Neural cell (in vitro differentiated cells): ENCODE results near the gene RS1. TPM values are rescaled to one million over a fixed set of nuclear protein-coding genes. Genes with fewer than 3 reads are reported as not detected.

Experiments used
- H2AFZ ChIP-seq: fragments of 200-600, 300-800 bp; sonication (generic), shearing (Covaris generic); 2 replicates; pipeline ENCODE4 v1.6.0; 2014; ENCODE audit warnings: low read depth, mild to moderate bottlenecking, antibody characterized with exemption, low read length, moderate library complexity
- H3F3A ChIP-seq: fragments of 200-600 bp; shearing (Covaris generic); 2 replicates; pipeline ENCODE4 v1.6.1; 2016; ENCODE audit warnings: mild to moderate bottlenecking, moderate library complexity, mixed read lengths, antibody characterized with exemption, low read length; ENCODE audit not compliant: insufficient read depth, poor library complexity, severe bottlenecking
- H3K27ac ChIP-seq: fragments of 200-600, 300-800 bp; sonication (generic), shearing (Covaris generic); 2 replicates; pipeline ENCODE4 v1.5.1; 2014; ENCODE audit warnings: mild to moderate bottlenecking, low read length, moderate library complexity
- H3K27me3 ChIP-seq: fragments of 300-800, 200-600 bp; sonication (generic), shearing (Covaris generic); 2 replicates; pipeline ENCODE4 v1.6.0; 2014; ENCODE audit warnings: mild to moderate bottlenecking, low read depth, low read length, moderate library complexity; ENCODE audit not compliant: insufficient read depth
- H3K36me3 ChIP-seq: fragments of 300-800, 200-600 bp; sonication (generic), shearing (Covaris generic); 2 replicates; pipeline ENCODE4 v1.5.1; 2014; ENCODE audit warnings: mild to moderate bottlenecking, antibody characterized with exemption, low read length, moderate library complexity; ENCODE audit not compliant: insufficient read depth
- H3K4me2 ChIP-seq: fragments of 300-800, 200-600 bp; sonication (generic), shearing (Covaris generic); 2 replicates; pipeline ENCODE4 v1.6.0; 2014; ENCODE audit warnings: mild to moderate bottlenecking, low read length
- H3K4me3 ChIP-seq: fragments of 300-800, 200-600 bp; sonication (generic), shearing (Covaris generic); 2 replicates; pipeline ENCODE4 v1.5.1; 2014; ENCODE audit warnings: mild to moderate bottlenecking, low read length, moderate library complexity
- H3K79me2 ChIP-seq: fragments of 200-600 bp; shearing (Covaris generic); replicated peaks from 2 replicates; pipeline ENCODE4 v1.6.0; 2014; ENCODE audit warnings: mild to moderate bottlenecking, low read length, moderate library complexity; ENCODE audit not compliant: insufficient read depth
- H3K9ac ChIP-seq: fragments of 300-800, 200-600 bp; sonication (generic), shearing (Covaris generic); 2 replicates; pipeline ENCODE4 v1.6.1; 2016; ENCODE audit warnings: mild to moderate bottlenecking, low read length, mixed read lengths
- H3K9me2 ChIP-seq: fragments of 200-600 bp; shearing (Covaris generic); 2 replicates; pipeline ENCODE4 v1.6.1; 2016; ENCODE audit warnings: mild to moderate bottlenecking, low read length, mixed read lengths; ENCODE audit not compliant: insufficient read depth
- H3K9me3 ChIP-seq: fragments of 200-600, 300-800 bp; sonication (generic), shearing (Covaris generic); 2 replicates; pipeline ENCODE4 v1.6.1; 2016; ENCODE audit warnings: mild to moderate bottlenecking, mixed run types, low read length, moderate library complexity, mixed read lengths
- H4K20me1 ChIP-seq: fragments of 200-600 bp; shearing (Covaris generic); 2 replicates; pipeline ENCODE4 v1.6.1; 2016; ENCODE audit warnings: mild to moderate bottlenecking, mixed run types; ENCODE audit not compliant: insufficient read depth
- CTCF ChIP-seq: fragments of 450-650 bp; IDR thresholded peaks from 2 replicates; pipeline ENCODE4 v1.5.1; 2014; ENCODE audit warnings: antibody characterized with exemption, mild to moderate bottlenecking, moderate library complexity; ENCODE audit not compliant: poor library complexity, severe bottlenecking
- EP300 ChIP-seq: fragments of 450-650 bp; conservative IDR thresholded peaks from 2 replicates; pipeline ENCODE4 v1.6.1; 2014; ENCODE audit warnings: antibody characterized with exemption, mild to moderate bottlenecking, moderate library complexity; ENCODE audit not compliant: poor library complexity, severe bottlenecking
- EZH2 ChIP-seq: fragments of 200-600, 300-800 bp; shearing (Covaris generic), sonication (generic); IDR thresholded peaks from 2 replicates; pipeline ENCODE4 v1.6.1; 2014; ENCODE audit warnings: antibody characterized with exemption, low read length, borderline replicate concordance, mild to moderate bottlenecking; ENCODE audit not compliant: insufficient read depth, poor library complexity, severe bottlenecking
- MXI1 ChIP-seq: fragments of 450-650 bp; conservative IDR thresholded peaks from 2 replicates; pipeline ENCODE4 v1.6.1; 2014; ENCODE audit warnings: antibody characterized with exemption, mild to moderate bottlenecking; ENCODE audit not compliant: poor library complexity, severe bottlenecking
- POLR2AphosphoS5 ChIP-seq: IDR thresholded peaks from 2 replicates; pipeline ENCODE4 v1.6.1; 2012
- RAD21 ChIP-seq: fragments of 450-650 bp; conservative IDR thresholded peaks from 2 replicates; pipeline ENCODE4 v1.6.1; 2014; ENCODE audit warnings: antibody characterized with exemption, mild to moderate bottlenecking, moderate library complexity
- SMC3 ChIP-seq: fragments of 450-650 bp; conservative IDR thresholded peaks from 2 replicates; pipeline ENCODE4 v1.6.1; 2014; ENCODE audit warnings: antibody characterized with exemption, mild to moderate bottlenecking, moderate library complexity; ENCODE audit not compliant: poor library complexity
- TAF1 ChIP-seq: IDR thresholded peaks from 2 replicates; pipeline ENCODE4 v1.6.1; 2012; ENCODE audit warnings: low read depth
- polyA minus RNA-seq: library from RNA; depleted of rRNA, polyadenylated mRNA; stranded (reverse); fragments of >200 nt; gene quantifications from 2 replicates; pipeline ENCODE4 v1.2.3, GENCODE V29; 2014
- polyA plus RNA-seq: library from polyadenylated mRNA; depleted of rRNA; stranded (reverse); fragments of >200 nt; gene quantifications from 2 replicates; pipeline ENCODE4 v1.2.3, GENCODE V29; 2014
- TF ChIP-seq, protein P1 (sequence below): IDR thresholded peaks from 2 replicates; pipeline ENCODE4 v1.6.1; 2012; ENCODE audit warnings: borderline replicate concordance

RS1 gene
- polyA plus RNA-seq (not detected in 2 replicates), polyA minus RNA-seq (not detected in 2 replicates)

DNA sequence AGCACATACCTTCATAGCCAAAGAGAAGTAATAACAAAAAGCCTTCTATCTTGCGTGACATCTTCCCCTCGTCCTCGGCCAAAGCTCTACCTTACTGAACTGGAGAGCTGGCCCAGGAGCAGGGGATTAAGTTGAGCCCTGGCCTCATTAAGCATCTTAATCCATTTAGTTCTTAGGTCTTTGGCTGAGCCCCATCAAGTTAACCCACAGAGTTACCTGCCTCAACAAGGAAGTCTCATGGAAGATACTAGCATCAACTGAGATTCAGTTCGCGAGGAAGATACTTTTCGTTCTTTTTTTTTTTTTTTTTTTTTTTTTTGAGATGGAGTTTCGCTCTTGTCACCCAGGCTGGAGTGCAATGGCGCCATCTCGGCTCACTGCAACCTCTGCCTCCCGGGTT, at the start of gene RS1:
RS1 (minus strand) TSS at position 101 of the 400 bp plus-strand sequence; CDS start at position 61, 40 bp downstream.
- TF ChIP-seq SMC3 (no peak), MXI1 (no peak), POLR2AphosphoS5 (no peak), CTCF (no peak), EP300 (no peak), RAD21 (no peak), TAF1 (no peak), EZH2 (no peak)
- TF ChIP-seq, protein P1, sequence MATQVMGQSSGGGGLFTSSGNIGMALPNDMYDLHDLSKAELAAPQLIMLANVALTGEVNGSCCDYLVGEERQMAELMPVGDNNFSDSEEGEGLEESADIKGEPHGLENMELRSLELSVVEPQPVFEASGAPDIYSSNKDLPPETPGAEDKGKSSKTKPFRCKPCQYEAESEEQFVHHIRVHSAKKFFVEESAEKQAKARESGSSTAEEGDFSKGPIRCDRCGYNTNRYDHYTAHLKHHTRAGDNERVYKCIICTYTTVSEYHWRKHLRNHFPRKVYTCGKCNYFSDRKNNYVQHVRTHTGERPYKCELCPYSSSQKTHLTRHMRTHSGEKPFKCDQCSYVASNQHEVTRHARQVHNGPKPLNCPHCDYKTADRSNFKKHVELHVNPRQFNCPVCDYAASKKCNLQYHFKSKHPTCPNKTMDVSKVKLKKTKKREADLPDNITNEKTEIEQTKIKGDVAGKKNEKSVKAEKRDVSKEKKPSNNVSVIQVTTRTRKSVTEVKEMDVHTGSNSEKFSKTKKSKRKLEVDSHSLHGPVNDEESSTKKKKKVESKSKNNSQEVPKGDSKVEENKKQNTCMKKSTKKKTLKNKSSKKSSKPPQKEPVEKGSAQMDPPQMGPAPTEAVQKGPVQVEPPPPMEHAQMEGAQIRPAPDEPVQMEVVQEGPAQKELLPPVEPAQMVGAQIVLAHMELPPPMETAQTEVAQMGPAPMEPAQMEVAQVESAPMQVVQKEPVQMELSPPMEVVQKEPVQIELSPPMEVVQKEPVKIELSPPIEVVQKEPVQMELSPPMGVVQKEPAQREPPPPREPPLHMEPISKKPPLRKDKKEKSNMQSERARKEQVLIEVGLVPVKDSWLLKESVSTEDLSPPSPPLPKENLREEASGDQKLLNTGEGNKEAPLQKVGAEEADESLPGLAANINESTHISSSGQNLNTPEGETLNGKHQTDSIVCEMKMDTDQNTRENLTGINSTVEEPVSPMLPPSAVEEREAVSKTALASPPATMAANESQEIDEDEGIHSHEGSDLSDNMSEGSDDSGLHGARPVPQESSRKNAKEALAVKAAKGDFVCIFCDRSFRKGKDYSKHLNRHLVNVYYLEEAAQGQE: no peak
- Histone ChIP-seq H3K9ac (no peak within 1 kb of the TSS), H3K4me3 (no peak within 1 kb of the TSS), H3K79me2 (no peaks in the 10 kb centered on the region), H3K27ac (no peak within 1 kb of the TSS), H3K9me3 (no peaks in the 10 kb centered on the region), H3F3A (no peaks in the 10 kb centered on the region), H3K4me2 (no peak within 1 kb of the TSS), H4K20me1 (no peaks in the 10 kb centered on the region), H3K9me2 (no peaks in the 10 kb centered on the region), H3K36me3 (no peaks in the 10 kb centered on the region), H3K27me3 (no peaks in the 10 kb centered on the region), H2AFZ (no peak within 1 kb of the TSS)

DNA sequence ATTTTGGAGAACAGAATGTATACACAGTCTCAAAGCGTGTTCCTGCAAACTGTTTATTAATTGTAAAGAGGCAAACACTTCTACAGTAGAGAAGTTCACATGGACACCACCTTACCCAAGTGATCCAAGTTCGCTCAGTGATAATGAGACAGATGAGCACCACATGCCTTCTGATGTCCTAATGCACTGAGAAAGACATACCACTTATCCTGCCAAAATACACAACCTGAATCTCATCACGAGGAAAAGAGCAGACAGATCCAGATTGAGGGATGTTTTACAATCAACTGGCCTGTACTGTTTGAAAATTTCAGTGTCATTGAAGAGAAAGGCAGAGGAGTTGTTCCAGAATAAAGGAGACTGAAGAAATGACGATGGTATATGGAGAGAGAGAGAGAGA, 47.9 kb upstream of the RS1 start:
- Histone ChIP-seq H4K20me1 (no peaks in the 10 kb centered on the region), H3K9me2 (no peaks in the 10 kb centered on the region), H3K27me3 (no peaks in the 10 kb centered on the region), H3K9me3 (no peaks in the 10 kb centered on the region), H3K9ac (no peak overlapping the region), H3K79me2 (no peaks in the 10 kb centered on the region), H3K27ac (no peak overlapping the region), H2AFZ (no peak overlapping the region), H3K36me3 (no peaks in the 10 kb centered on the region), H3K4me3 (no peak overlapping the region), H3K4me2 (no peak overlapping the region), H3F3A (no peaks in the 10 kb centered on the region)
- TF ChIP-seq EZH2 (no peak), CTCF (no peak), RAD21 (no peak), MXI1 (no peak), POLR2AphosphoS5 (no peak)
